GM19452 (cell line): ENCODE data around the gene ANO3.

Experiments
- ATAC-seq: cut with Tn5 transposase; IDR thresholded peaks from one replicate; pipeline ENCODE4 v1.9.1; 2021; ENCODE audit not compliant: unreplicated experiment

The ANO3 gene

GRCh38 chr11:26700574-26701235 lies 368.8 kb downstream of the ANO3 start:
- no peak for ATAC-seq

GRCh38 chr11:26702406-26702805 lies 370.5 kb downstream of the ANO3 start:
- ATAC-seq = no peak

GRCh38 chr11:26703411-26704191 lies 371.7 kb downstream of the ANO3 start:
- no peak for ATAC-seq

DNA sequence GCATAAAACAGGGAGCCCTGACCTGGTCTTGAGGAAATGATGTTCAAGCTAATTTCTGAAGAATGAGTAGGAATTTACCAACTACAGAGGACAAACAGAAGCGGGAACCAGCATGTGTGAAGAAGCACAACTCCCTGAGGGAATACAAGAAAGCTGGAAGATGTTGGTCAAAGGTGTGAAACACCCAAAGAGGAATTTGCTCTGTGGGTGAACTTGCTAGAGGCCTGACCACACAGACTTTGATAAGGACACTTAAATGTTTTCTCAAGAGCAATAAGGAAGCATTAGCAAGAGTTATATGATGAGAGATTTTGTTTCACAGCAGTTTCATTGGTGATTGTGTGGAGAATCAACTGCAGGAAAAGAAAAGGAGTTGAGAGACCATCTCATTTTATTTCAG lies 372.3 kb downstream of the ANO3 start:
- no peak for ATAC-seq

DNA sequence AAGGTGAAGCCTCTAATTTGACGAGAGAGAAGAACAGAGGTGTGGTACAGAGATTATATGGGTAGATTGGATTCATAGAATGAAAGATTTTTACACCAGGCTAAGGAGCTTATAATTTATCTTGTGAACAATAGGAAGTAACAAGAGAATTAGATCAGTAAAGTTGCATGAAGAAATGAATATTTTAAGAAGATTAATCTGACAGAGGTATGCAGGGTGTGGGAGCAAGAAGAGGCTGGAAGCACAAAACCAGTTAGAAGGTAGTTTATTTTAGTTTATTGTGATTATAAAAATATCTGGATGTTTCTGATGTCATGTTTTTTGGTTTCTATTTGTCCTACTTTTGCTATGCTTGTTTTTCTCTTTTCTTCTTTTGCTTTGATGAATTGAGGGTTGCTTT lies 374.3 kb downstream of the ANO3 start:
- no peak for ATAC-seq

GRCh38 chr11:26708736-26709456 lies 377.0 kb downstream of the ANO3 start:
- ATAC-seq = no peak

- ATAC-seq = no peak
Observed at GRCh38 chr11:26710489-26710888, 378.6 kb downstream of the ANO3 start.

DNA sequence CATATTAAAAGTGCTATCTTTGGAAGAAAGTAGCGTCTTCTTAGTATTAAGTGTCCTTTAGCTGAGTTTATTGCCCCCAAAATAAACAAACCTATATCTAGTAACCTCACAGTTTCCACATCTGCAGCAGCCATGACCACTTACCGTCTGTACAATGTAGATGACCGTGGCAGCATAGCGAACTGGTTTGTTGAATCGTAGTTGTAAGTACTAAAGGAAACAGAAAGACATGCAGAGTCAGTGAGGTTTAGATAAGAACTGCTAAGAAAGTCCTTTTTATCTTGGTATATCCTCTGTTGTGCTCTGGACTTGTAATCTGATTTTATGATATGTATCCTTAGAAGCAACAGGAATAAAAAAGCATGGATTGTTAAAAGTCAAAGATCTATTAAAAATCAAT lies 380.6 kb downstream of the ANO3 start:
- ATAC-seq = no peak
